ENCODE results near the gene PER1. TPM values are rescaled to one million over a fixed set of nuclear protein-coding genes. Genes with fewer than 3 reads are reported as not detected.

The PER1 gene
- total and polyA plus RNA-seq, 9 of the 15 experiments (the other 6 are each of a cell fraction or from before 2014, with no cell fraction given), result 0.13 to 26.0 (median 3.4) TPM

DNA sequence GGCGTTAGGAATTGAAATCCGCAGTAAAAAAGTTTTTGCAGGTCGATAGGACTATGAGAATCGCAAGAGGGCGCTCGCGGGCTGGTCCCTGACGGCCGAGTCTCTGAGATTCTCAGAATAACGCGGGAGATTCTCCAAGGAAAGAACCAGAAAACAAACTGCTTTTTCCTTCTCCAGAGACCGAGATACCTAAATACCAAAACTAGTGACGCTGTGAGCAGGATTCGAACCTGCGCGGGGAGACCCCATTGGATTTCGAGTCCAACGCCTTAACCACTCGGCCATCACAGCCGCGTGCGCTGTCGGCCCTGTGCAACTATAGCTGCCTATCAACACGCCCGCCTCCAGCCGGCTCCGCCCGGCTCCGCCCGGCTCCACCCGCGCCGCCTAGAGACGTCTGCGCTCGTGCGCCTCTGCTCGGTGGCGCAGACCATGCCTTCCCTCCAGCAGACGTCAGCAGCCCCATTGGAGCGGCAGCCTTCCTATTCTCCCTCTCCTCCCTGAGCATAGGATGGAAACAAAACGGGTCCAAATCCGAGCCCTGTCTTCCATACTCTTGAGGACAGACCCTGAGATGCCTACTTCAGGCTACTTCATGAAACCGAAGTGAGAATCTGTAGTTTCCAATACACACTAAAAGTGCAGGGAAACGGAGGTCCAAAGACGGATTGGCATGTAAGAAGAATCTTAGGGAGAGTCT is 13.4 kb downstream of the PER1 start (continued):
- TF ChIP-seq, protein P1, sequence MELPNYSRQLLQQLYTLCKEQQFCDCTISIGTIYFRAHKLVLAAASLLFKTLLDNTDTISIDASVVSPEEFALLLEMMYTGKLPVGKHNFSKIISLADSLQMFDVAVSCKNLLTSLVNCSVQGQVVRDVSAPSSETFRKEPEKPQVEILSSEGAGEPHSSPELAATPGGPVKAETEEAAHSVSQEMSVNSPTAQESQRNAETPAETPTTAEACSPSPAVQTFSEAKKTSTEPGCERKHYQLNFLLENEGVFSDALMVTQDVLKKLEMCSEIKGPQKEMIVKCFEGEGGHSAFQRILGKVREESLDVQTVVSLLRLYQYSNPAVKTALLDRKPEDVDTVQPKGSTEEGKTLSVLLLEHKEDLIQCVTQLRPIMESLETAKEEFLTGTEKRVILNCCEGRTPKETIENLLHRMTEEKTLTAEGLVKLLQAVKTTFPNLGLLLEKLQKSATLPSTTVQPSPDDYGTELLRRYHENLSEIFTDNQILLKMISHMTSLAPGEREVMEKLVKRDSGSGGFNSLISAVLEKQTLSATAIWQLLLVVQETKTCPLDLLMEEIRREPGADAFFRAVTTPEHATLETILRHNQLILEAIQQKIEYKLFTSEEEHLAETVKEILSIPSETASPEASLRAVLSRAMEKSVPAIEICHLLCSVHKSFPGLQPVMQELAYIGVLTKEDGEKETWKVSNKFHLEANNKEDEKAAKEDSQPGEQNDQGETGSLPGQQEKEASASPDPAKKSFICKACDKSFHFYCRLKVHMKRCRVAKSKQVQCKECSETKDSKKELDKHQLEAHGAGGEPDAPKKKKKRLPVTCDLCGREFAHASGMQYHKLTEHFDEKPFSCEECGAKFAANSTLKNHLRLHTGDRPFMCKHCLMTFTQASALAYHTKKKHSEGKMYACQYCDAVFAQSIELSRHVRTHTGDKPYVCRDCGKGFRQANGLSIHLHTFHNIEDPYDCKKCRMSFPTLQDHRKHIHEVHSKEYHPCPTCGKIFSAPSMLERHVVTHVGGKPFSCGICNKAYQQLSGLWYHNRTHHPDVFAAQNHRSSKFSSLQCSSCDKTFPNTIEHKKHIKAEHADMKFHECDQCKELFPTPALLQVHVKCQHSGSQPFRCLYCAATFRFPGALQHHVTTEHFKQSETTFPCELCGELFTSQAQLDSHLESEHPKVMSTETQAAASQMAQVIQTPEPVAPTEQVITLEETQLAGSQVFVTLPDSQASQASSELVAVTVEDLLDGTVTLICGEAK (IDR thresholded peaks at IDR 0.05), result peak; percentile 79
- TF ChIP-seq, protein P1 (CRISPR knock-in tag; IDR thresholded peaks at IDR 0.05), result no peak
- TF ChIP-seq, protein P2, sequence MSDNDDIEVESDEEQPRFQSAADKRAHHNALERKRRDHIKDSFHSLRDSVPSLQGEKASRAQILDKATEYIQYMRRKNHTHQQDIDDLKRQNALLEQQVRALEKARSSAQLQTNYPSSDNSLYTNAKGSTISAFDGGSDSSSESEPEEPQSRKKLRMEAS (CRISPR knock-in tag; IDR thresholded peaks at IDR 0.05), result peak; percentile 91
- TF ChIP-seq MBD2 (IDR thresholded peaks at IDR 0.05; ENCODE audit: borderline replicate concordance, low read depth) (peak; percentile 33; the same call in 1 of the 2 replicates), RBM34 (IDR thresholded peaks at IDR 0.05; ENCODE audit: borderline replicate concordance, insufficient read depth, low read length) (no peak), YY1 (IDR thresholded peaks at IDR 0.05; ENCODE audit: borderline replicate concordance in 1 of 3, control insufficient read depth in 1 of 3, extremely low read depth in 1 of 3, insufficient read depth in 3 of 3, insufficient read length in 1 of 3, insufficient replicate concordance in 2 of 3, low read depth in 1 of 3, low read length in 2 of 3) (peak in 2 of 3 experiments; percentile 48 to 55), SNIP1 (IDR thresholded peaks at IDR 0.05; ENCODE audit: low read depth) (no peak), ZNF551 (CRISPR knock-in tag; IDR thresholded peaks at IDR 0.05) (no peak)
- TF ChIP-seq, protein P3, sequence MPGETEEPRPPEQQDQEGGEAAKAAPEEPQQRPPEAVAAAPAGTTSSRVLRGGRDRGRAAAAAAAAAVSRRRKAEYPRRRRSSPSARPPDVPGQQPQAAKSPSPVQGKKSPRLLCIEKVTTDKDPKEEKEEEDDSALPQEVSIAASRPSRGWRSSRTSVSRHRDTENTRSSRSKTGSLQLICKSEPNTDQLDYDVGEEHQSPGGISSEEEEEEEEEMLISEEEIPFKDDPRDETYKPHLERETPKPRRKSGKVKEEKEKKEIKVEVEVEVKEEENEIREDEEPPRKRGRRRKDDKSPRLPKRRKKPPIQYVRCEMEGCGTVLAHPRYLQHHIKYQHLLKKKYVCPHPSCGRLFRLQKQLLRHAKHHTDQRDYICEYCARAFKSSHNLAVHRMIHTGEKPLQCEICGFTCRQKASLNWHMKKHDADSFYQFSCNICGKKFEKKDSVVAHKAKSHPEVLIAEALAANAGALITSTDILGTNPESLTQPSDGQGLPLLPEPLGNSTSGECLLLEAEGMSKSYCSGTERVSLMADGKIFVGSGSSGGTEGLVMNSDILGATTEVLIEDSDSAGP (CRISPR knock-in tag; IDR thresholded peaks at IDR 0.05), result 0 out of 2 replicates have a peak, but pooled peaks have one; percentile 46
- TF ChIP-seq, protein P4, sequence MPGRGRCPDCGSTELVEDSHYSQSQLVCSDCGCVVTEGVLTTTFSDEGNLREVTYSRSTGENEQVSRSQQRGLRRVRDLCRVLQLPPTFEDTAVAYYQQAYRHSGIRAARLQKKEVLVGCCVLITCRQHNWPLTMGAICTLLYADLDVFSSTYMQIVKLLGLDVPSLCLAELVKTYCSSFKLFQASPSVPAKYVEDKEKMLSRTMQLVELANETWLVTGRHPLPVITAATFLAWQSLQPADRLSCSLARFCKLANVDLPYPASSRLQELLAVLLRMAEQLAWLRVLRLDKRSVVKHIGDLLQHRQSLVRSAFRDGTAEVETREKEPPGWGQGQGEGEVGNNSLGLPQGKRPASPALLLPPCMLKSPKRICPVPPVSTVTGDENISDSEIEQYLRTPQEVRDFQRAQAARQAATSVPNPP (IDR thresholded peaks at IDR 0.05; ENCODE audit: borderline replicate concordance, insufficient read depth, insufficient read length), result no peak

Data from K562 (cell line).